Measurements from ENCODE around the gene ZBTB45. TPM values are rescaled to one million over a fixed set of nuclear protein-coding genes. Genes with fewer than 3 reads are reported as not detected.

ZBTB45 gene
- total and polyA plus RNA-seq, 9 of the 15 experiments (the other 6 are each of a cell fraction or from before 2014, with no cell fraction given), result 0.08 to 16.1 (median 1.8) TPM

DNA sequence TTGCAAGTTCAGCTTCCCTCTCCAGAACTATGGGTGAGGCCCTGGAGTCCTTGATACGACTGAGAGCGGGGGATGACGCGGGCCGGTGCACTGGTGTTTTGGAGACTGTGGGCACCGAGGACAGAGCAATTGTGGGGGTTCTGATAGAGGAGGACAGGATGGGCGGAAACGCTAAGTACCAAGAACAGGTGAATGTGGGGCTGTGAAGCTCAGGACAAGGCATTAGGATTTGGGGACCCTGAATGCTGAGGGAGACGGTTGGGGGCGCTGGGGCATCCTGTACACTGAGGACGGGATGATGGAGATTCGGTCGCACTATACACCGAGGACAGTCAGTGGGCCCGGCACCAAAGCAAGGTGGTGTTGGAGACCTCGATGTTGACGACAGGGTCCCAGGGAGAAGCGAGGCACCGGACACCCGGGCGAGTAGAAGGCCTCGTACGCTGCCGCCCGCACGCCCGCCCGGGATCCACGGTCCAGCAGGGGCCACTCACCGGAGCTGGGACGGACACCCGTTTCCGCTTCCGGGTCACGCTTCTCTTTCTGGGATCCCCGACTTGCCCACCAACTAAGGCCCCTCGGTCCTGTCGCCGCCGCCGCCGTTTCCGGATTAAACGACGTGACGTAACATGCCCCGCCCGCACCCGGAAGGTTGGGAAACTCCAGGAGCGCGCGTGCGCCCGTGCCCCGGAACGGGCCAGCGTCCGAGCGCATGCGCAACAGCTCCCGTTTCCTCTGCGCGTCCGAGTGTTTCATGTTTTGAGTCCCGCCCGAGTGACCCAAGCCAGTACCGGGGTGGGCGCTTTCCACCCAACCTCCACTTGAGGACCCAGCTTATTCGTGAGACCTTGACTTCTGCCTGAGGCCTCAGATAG, 35.1 kb upstream of the ZBTB45 start, which contains the start of gene CHMP2A (continued):
- TF ChIP-seq VEZF1 (CRISPR knock-in tag; IDR thresholded peaks at IDR 0.05) (peak; percentile 87), SMARCA4 (IDR thresholded peaks at IDR 0.05) (no peak), ZNF655 (CRISPR knock-in tag; IDR thresholded peaks at IDR 0.05) (0 out of 2 replicates have a peak, but pooled peaks have one; percentile 32), SRSF7 (optimal IDR thresholded peaks at IDR 0.05; ENCODE audit: low read depth, low read length) (no peak), SMC3 (conservative IDR thresholded peaks at IDR 0.05; ENCODE audit: insufficient read depth, low read depth, low read length) (no peak), KLF1 (tag; IDR thresholded peaks at IDR 0.05) (peak; percentile 60), DLX4 (CRISPR knock-in tag; IDR thresholded peaks at IDR 0.05) (no peak), POLR2A (conservative IDR thresholded peaks at IDR 0.05) (peak; percentile 90), NBN (IDR thresholded peaks at IDR 0.05; ENCODE audit: low read depth) (no peak), CXXC5 (CRISPR knock-in tag; IDR thresholded peaks at IDR 0.05) (peak; percentile 89), COPS2 (conservative IDR thresholded peaks at IDR 0.05) (no peak), ZNF140 (CRISPR knock-in tag; IDR thresholded peaks at IDR 0.05) (no peak), IRF9 (tag; IDR thresholded peaks at IDR 0.05) (no peak), DMBX1 (CRISPR knock-in tag; IDR thresholded peaks at IDR 0.05; ENCODE audit: borderline replicate concordance) (no peak), ZNF75A (CRISPR knock-in tag; IDR thresholded peaks at IDR 0.05) (no peak), ZBED1 (IDR thresholded peaks at IDR 0.05) (peak; percentile 84; the same call in 1 of the 2 replicates), ZNF639 (CRISPR knock-in tag; conservative IDR thresholded peaks at IDR 0.05 in 1 of 2, IDR thresholded peaks at IDR 0.05 in 1 of 2) (peak in 1 of 2 experiments; percentile 99; a peak in 2 of 4 replicates)
- TF ChIP-seq, protein P1, sequence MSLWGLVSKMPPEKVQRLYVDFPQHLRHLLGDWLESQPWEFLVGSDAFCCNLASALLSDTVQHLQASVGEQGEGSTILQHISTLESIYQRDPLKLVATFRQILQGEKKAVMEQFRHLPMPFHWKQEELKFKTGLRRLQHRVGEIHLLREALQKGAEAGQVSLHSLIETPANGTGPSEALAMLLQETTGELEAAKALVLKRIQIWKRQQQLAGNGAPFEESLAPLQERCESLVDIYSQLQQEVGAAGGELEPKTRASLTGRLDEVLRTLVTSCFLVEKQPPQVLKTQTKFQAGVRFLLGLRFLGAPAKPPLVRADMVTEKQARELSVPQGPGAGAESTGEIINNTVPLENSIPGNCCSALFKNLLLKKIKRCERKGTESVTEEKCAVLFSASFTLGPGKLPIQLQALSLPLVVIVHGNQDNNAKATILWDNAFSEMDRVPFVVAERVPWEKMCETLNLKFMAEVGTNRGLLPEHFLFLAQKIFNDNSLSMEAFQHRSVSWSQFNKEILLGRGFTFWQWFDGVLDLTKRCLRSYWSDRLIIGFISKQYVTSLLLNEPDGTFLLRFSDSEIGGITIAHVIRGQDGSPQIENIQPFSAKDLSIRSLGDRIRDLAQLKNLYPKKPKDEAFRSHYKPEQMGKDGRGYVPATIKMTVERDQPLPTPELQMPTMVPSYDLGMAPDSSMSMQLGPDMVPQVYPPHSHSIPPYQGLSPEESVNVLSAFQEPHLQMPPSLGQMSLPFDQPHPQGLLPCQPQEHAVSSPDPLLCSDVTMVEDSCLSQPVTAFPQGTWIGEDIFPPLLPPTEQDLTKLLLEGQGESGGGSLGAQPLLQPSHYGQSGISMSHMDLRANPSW (CRISPR knock-in tag; IDR thresholded peaks at IDR 0.05), result no peak
- TF ChIP-seq, protein P2, sequence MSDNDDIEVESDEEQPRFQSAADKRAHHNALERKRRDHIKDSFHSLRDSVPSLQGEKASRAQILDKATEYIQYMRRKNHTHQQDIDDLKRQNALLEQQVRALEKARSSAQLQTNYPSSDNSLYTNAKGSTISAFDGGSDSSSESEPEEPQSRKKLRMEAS (CRISPR knock-in tag; IDR thresholded peaks at IDR 0.05), result peak; percentile 45

Measured in K562 (cell line).